Kidney capillary endothelial cell (primary cell): Measurements from ENCODE around the gene KIF13A.
"Not testable (repeated sequence)": the region's sequence is repeated elsewhere in the genome, so short reads cannot be mapped to it uniquely, and the experiment has no call there.

Source experiments
- DNase-seq: peaks from one replicate; pipeline ENCODE4 v3.0.0-alpha.2; 2018; ENCODE audit warnings: low spot score

KIF13A gene

GRCh38 chr6:17987447-17987696, at the start of gene KIF13A:
Gene KIF13A (minus strand): TSS chr6:17987635. CDS start chr6:17987463, 172 bp downstream.
- no peak for DNase-seq

DNA sequence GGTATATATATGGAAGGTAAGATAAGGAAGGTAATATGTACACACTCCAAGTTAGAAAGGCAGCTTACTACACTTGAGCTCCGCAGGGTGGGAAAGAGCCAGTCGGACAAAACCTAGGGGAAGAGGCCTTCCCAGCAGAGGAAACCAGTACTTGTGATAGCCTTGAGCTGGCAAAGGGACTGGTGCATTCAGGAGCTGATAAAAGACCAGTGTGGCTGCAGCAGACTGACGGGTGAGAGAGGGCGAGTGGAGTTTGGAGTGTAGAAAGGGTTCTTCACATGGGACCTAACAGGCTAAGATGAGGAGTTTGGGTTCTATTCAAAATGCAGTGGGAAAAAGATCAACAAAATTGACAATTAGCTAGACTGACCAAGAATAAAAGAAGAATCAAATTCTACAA, 49.3 kb upstream of the KIF13A start:
- DNase-seq = no peak

GRCh38 chr6:18035330-18035854, 48.0 kb upstream of the KIF13A start:
- DNase-seq = no peak

GRCh38 chr6:18034798-18035202, 47.4 kb upstream of the KIF13A start:
- no peak for DNase-seq

GRCh38 chr6:18031680-18032256, 44.3 kb upstream of the KIF13A start:
- no peak for DNase-seq

GRCh38 chr6:18031189-18031588, 43.8 kb upstream of the KIF13A start:
- no peak for DNase-seq

- DNase-seq = no peak
Observed at GRCh38 chr6:18028332-18028731, 40.9 kb upstream of the KIF13A start.

- DNase-seq = no peak
Observed at GRCh38 chr6:18025596-18025995, 38.2 kb upstream of the KIF13A start.

- DNase-seq = no peak
Observed at GRCh38 chr6:18024876-18025275, 37.4 kb upstream of the KIF13A start.

- DNase-seq = no peak
Observed at GRCh38 chr6:18023891-18024290, 36.5 kb upstream of the KIF13A start.

DNA sequence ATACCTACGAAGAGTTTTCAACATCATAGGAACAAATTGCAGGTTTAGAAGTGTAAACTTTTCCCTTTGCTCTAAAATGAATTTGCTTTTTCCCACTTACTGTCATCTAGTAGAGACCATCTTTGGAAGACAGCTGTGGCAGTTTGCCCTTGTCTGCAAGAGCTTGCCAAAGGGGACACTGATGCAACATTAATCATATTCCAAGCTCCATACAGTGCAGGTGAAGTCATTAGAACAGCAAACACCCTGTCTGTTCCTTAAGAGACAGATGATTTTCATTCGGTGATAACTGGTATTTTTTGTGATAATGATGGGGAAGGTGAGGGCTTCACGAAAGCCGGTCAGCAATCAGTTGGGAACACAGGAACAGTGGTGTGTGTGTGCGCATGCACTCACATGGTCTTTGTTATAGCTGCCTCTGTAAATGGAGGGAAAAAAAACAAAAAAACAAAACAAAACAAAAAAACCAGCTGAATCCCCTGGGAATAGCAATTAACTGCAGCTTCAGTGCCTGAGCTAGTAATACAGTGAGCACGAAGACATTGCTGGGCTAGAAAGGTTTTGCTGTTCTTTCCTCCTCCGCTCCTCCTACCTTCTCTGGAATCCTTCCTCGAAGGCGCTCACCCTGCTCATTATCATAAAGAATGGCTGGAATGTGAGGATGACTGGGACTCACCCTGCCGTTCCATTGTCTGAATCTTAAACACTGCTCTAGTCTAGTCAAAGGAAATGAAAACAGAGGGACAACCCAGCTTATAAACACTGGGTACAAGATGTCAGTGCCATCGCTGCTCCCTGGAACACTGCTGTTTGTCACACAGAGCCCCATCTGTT, 35.2 kb upstream of the KIF13A start:
- no peak for DNase-seq

GRCh38 chr6:18021166-18021850, 33.9 kb upstream of the KIF13A start:
- no peak for DNase-seq

DNA sequence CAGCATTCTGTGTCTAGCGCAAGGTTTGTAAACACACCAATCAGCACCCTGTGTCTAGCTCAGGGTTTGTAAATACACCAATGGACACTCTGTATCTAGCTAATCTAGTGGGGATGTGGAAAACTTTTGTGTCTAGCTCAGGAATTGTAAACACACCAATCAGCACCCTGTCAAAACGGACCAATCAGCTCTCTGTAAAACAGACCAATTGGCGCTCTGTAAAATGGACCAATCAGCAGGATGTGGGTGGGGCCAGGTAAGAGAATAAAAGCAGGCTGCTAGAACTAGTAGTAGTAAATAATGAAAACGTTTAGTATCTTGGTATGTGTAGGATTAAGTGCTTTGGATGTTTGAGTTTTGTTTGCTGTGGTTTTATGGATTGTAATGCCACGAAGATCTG, 33.1 kb upstream of the KIF13A start:
- DNase-seq = not testable (repeated sequence)

DNA sequence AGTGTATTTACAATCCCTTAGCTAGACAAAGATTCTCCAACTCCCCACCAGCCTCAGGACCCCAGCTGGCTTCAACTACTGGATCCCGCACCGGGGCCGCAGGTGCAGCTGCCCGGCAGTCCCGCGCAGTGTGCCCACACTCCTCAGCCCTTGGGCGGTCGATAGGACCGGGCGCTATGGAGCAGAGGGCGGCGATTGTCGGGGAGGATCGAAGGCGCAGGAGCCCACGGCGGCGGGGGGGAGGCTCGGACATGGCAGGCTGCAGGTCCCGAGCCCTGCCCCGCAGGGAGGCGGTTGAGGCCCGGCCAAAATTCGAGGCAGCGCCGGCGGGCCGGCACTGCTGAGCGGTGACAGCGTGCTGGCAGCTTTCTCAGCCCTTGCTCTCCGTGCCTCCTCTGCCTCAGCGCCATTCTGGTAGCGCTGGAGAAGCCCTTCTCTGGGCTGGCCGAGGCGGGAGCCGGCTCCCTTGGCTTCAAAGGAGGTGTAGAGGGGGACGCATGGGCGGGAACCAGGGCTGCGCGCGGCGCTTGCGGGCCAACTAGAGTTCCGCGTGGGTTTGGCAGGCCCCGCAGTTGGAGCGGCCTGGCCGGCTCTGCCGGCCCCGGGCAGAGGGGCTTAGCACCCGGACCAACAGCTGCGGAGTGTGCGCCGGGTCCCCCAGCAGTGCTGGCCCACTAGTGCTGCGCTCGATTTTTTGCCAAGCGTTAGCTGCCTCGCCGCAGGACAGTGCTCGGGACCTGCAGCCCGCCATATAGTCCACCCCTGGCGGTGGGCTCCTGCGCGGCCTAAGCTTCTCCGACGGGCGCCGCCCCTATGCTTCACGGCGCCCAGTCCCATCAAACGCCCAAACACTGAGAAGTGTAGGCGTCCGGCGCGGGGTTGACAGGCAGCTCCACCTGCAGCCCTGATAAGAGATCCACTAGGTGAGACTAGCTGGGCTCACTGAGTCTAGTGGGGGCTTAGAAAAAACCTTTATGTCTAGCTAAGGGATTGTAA, 32.4 kb upstream of the KIF13A start:
- no peak for DNase-seq

DNA sequence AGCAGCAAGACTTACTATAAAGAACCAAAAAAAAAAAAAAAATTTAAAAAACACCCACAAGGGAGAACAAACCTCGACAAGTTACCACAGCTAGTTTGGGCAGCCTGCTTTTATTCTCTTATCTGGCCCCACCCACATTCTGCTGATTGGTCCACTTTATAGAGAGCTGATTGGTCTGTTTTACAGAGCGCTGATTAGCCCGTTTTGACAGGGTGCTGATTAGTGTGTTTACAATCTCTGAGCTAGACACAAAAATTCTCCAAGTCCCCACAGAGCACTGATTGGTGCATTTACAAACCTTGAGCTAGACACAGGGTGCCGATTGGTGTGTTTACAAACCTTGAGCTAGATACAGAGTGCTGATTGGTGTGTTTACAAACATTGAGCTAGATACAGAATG, 31.7 kb upstream of the KIF13A start:
- DNase-seq = not testable (repeated sequence)

- no peak for DNase-seq
Observed at GRCh38 chr6:18016698-18017097, 29.3 kb upstream of the KIF13A start.

- DNase-seq = no peak
Observed at GRCh38 chr6:18016133-18016532, 28.7 kb upstream of the KIF13A start.

DNA sequence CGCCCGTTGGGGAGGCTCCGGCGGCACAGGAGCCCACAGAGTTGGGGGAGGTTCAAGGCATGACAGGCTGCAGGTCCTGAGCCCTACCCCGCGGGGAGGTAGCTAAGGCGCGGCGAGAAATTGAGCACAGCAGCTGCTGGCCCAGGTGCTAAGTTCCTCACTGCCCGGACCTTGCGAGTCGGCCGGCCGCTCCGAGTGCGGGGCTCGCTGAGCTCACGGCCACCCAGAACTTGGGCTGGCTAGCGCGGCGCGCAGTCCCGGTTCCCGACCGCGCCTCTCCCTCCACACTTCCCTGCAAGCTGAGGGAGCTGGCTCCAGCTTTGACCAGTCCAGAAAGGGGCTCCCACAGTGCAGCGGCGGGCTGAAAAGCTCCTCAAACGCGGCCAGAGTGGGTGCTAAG, 23.9 kb upstream of the KIF13A start:
- no peak for DNase-seq

- not testable (repeated sequence) for DNase-seq
Observed at GRCh38 chr6:18010540-18010939, 23.1 kb upstream of the KIF13A start.

GRCh38 chr6:18004256-18004985, 17.0 kb upstream of the KIF13A start:
- no peak for DNase-seq

GRCh38 chr6:17999425-17999824, 12.0 kb upstream of the KIF13A start:
- DNase-seq = no peak
